DMS153 (cell line): ENCODE measurements around the gene TTC23.
"Not testable (repeated sequence)": the region's sequence is repeated elsewhere in the genome, so short reads cannot be mapped to it uniquely, and the experiment has no call there.

Experiments
- DNase-seq: peaks from one replicate; lab custom pipeline; 2025; lab: John Stamatoyannopoulos, UW

The TTC23 gene

DNA sequence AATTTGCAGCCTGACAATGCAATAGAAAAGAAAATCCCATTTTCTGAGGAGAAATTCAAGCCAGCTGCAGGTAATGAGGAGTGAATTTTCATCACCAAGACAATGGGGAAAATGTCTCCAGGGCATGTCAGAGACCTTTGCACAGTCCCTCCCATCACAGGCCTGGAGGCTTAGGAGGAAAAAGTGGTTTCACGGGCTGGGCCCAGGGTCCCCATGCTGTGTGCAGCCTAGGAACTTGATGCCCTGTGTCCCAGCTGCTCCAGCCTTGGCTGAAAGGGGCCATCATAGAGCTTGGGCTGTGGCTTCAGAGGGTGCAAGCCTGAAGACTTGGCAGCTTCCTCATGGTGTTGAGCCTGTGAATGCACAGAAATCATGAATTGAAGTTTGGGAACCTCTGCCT lies 57.2 kb downstream of the TTC23 start:
- not testable (repeated sequence) for DNase-seq

DNA sequence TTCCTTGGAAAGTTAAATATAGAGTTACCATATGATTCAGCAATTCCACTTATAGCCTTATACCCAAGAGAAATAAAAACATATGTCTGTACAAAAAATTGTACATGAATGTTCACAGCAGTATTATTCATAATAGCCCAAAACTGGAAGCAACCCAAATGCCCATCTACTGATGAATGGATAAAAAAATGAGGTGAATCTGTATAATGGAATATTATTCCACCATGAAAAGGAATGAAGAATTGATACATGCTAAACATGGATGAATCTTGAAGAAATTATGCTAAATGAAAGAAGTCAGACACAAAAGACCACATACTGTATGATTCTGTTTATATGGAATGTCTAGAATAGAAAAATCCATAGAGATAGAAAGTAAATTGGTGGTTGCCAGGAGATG lies 61.4 kb downstream of the TTC23 start:
- DNase-seq: no peak

DNA sequence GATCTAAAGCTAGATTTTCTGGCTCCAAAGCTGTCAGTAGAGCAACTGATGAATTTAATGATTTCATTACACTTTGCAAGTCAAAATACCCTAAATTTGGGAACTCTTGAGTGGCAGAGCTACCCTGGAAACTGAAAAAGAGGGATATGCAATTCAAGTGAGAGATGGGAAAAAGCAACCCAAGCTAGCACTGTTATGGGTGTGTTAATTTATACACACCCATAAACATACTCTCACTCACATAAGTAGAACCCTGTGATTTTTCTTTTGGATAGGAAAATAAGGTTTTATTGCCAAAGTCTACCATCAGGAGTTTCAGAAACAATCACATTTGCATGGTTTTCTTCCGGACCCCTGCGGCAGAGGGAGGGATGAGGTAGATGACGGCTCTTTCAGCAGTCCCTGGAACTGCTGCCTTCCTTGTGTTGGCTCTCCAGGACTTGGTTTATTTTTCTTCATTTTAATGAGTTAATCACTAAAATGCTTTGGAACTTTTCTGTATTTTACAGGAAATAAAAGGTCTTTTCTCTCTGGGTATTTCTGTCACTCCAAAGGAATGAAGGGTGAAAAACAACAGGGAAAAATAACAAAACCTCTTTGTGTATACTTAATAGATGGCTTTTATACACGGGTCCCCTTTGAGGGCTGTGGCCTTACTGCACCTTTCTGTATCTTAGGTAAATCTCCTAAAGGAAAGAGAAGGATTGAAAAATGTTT lies 63.8 kb downstream of the TTC23 start:
- DNase-seq: no peak

DNA sequence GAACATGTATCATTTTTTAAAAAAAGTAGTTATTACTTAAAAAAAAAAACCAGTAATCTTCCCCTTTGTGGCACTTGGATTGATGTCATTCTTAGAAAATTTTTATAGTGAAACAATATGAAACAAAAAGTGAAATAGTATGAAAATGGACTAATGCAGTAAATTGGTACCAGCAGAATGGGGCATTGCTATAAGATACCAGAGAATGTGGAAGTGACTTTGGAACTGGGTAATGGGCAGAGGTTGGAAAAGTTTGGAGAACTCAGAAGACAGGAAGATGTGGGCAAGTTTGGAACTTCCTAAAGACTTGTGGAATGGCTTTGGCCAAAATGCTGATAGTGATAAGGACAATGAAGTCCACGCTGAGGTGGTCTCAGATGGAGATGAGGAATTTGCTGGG lies 66.6 kb downstream of the TTC23 start:
- no peak for DNase-seq

DNA sequence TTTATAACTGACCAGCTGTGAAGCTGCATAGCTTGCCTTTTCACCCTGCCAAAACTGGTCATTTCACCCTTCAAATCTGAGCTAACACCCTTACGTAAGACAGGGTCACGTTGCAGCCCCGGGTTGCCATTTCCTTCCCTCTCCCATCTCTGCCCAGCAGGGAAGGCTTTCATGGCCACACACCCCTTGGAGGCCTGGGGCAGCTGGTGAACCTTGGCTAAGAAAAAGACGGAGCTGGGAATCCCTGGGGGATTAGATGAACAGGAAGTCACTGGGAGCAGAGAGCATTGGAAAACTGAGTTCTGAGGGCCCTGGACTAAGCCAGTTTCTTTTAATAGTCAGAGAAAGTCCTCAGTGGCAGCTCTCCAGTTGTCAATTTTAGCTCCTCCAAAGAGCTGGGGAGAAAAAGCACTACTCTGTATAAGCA lies 67.8 kb downstream of the TTC23 start:
- peak; percentile 5 for DNase-seq

DNA sequence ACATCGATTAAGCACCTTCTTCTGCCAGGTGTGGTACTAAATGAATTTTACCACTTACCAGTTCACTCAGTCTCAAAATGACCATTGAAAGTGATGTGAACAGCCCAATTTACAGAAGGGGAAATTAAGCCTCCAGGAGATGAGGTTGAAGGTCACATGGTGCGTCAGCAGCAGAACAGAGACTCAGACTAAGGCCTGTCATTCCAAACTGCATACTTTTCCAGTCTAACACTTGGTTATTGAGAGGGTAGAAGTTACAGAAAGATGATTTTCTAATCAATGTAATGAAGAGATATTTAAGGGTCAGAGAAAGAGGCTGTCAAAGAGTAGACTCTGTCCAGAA lies 68.4 kb downstream of the TTC23 start:
- no peak for DNase-seq

DNA sequence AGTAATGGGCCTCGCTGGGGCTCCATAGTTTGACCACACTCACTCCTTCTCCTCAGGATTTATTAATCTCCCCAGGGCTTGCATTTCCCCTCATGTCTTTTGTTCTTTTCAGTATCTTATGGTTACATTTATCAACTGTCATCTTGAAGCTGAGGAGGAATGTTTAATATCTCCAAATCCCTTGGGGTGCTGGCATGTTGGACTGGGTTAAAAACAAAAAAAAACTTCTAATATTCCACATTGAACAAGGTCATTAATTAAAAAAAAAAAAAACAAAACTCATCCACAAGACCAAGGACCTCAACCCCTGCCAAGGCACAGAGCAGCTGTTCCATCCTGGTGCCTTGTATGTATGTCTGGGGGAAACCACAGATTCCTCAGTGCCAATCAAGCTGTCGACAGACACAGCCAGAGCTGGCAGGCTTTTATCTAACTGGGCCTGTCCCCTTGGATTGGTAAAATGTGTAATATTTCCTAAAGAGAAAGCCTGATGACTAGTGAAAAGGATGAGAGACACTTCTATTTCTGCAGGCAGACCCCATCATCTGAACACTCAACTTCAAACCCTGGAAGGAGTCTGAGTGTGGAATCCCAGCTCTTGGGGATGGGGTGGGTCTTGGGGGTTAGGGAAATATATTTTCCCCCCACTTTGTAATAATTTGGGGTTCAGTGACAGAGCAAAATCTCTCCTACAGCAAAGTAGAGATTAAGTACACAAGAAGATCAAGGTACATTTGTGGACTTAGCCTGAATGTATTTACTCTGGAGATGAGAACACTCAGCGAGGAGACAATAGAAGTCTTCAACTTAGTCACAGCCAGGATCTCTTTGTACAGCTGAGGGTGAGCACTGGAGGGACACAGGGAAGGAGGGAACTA lies 69.1 kb downstream of the TTC23 start:
- no peak for DNase-seq

DNA sequence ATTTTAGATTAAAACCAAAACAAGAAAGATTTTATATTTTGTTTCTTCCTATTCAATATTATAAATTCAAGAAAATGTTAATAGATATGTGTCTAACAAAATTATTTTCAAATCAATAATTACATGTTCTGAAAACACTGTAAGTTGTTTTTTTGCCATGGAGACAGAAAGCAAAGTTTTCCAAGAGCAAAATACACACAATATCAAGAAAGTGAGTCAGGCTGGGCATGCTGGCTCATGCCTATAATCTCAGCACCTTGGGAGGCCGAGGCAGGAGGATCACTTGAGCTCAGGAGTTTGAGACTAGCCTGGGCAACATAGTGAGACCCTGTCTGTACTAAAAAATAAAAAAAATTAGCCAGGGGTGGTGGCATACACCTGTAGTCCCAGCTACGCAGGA lies 71.7 kb downstream of the TTC23 start:
- DNase-seq: no peak

DNA sequence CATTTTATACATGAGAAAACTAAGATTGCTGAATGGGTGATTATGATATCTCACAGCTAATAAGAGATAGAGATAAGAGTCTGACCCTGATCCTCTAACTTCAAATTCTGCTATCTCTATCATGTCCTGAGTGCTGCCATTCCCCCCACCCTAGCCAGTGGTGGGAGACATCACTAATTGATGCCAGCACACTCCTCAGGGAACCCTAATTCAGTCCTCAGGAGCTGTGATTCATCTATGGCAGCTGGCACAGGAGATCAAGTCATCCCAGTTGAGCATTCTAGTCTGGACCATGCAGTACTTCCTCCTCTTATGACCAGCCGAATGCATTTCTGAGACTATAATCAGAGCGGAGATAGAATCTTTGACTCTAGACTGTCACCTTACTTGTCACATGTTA lies 72.6 kb downstream of the TTC23 start:
- DNase-seq: no peak

DNA sequence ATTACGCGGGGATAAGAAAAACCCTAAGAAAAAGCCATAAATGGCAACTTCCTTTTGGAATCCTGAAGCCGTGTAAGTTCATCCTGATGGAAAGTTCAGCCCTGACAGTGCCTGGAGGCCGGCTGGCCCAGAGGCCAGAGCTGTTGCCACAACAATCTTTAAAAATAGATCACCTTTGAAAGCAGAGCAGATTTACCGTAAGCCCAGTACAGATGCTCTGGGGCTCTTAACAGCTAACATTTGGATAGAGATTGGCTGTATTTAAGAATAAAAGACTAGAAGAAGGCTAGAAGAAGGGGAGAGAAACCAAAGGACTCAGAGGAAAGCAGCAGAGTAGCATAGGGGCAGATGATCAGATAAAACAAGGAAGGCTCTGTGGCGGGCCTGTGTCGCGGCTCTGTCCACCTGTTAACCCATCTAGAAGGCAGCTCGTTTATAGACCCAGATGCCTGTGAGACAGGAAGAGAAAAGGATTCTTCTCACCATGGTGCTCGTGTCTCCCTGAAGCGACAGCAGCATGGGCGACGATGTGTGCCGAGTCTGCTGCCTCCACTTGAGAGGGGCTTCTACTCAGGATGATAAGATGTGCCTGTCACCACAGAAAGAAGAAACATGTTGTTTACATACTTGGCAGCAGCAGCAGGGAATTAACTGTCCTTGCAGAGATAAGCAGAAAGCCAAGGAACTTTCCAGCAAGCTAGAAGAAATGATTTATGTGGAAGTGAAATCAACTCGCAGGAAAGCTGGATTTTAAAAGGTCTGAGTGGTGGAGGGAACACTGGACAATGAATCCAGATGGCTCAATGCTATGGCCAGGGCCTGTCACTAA lies 74.6 kb downstream of the TTC23 start:
- DNase-seq: no peak

DNA sequence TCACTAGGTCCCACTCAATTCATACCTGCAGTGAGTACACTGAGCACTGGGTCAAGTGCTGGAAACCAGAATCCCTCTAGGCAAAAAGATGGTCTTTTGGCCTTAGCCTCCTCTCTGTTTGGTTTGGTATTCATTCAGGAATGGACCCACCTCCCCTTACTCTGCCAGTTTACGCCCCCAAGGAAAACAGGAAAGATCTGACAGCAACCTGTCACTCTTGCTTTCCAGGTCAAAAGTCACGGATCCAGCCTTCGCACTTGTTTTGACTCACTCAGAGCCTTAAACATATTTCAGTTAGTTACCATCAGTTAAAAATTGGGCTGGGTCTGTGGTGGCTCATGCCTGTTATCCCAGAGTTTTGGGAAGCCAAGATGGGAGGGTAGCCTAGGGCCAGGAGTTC lies 76.4 kb downstream of the TTC23 start:
- DNase-seq: no peak

DNA sequence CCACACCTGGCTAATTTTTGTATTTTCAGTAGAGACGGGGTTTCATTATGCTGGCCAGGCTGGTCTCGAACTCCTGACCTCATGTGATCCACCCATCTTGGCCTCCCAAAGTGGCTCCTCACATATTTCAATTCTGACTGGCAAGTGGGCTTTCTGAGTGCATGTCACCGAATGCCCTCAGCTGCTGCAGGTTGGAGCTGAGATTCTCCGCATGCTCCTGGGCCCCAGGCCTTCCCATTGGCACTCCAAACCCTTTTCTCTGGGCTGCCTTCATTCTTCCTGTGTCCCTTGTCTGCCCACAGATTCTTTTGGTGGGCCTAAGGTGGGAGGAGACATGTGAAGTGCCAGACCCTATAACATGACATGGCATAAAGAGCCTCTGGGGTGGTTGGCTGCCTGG lies 77.2 kb downstream of the TTC23 start:
- DNase-seq: no peak

DNA sequence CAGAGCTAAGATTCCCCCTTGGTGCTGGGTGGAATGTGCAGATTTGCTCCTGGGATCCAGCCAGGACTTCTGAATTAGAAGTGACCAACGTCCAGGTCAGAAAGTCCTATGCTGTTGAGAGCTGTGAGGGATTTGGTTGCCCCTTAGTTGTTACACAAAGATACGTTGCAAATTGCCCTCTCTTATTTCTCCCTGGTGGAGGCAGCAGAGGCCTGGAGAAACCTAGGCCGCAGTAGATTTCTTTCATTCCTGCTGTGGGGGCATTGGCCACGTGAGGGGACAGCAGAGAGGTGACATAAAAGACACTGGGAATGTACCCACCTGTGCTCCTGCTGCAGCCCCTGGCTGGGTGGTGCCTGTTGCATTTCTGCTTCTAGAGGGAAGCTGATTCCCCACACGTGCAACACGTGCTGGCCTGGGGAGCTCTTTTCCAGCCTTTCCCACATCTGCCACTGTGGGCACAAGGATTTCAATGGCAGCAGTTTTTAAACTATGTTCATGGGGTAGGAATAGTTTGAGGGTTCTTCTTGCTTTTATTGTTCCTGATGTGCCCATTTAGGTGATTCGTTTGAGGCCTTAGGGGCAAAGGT lies 78.8 kb downstream of the TTC23 start:
- DNase-seq: no peak

DNA sequence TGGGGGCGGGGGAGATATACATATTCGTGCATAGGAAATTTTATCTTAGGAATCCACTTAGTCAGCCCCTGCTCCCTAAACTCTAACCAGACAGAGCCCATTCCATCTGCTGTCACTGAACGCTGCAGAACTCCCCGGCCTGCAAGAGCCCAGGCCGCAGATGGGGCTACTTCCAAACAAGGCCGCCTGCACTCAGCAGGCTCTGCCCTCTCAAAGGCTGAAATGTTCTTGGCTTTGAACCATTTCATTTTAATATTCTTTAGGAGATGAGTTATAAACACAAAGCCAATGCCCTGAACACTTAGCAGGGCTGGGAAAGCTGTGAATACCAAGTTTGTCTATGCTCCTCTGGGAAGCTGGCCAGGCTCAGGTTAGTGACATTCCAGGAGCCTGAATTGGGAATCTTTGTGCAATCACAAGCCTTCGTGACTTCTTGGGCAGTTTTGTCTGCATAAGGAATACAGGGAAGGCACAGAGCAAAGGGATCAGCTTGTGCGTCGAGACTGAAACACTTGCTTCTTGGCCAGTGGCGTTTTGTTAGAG lies 79.5 kb downstream of the TTC23 start:
- DNase-seq: no peak

DNA sequence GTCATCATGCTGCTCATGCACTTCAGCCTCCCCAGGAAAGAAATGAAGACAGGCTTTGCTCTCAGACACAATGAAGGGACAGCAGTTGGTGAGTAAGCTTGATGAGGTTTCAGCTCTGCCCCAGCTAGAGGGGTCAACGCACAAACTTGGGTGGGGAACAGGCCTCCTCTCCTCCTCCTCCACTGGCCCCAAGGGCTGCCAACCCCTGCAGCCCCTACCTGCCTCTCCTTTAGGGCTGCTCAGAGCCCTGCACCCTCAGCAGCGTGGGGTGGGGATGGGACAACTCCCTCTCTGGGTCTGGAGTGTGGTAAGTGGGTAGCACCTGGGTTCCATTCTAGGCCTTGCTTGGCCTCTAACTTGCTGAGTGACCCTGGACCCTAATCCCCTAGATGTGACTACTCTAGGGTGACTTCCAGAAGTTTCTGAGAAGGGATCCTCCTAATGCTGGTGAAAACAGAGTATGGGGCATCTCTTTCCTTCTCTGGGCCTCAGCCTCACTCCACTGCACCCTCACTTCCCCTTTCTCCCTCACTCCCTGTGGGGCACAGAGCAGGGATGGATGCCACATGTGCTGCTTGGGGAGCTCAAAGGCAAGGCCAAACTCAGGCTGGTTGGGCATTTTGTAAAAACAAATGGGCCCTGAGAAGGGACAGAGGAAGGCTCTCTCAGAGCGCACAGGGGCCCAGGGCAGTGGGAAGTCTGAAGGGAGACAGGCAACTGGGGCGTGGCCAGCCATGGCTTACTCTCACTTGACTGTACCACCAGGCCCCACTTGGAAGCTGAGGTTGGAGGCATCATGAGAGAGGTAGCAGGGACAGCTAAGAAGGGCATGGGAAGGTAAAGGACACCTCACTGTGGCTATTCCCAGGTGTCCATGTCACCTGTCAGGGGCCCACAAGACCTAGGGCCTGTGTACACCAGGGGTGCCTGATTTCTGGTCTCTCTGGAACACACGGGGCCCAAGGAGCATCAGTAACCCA lies 80.5 kb downstream of the TTC23 start:
- no peak for DNase-seq

DNA sequence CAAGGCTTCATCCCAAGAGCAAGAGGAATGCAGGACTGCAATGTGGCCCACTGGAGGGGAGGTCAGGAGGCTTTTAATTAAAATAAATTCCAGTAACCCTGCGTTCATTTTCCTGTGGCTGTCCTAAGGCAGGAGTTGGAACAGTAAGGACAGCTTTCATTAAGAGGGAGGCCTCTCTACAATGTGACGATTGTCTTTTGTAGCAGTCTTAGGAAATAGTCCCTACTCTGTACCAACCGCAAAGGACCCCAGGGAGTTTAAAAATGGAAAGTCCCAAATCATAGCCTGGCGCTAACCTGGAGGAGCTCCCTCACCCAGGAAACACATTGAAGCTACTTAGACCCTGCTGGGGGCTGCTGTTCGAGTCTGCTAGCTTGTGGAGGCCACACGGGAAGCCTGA lies 81.7 kb downstream of the TTC23 start:
- DNase-seq: no peak

DNA sequence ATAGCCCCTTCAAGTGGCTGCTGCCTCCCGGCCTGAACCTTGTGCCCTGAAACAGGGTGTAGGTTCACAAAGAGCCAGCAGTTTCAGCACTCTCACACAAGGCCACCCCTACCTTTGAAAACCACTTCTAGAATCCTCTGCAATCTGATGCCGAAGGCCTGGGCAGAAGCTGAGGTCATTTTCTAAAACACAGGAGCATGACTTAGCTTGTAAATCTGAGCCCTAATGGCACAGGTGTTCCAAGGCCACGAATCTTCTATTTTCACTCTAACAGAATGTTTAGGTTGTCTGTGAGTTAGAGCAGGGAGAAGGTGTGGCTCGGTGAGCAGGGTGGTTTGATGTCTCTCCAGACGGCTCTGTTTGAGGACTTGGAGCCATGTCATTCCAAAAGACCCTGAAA lies 82.2 kb downstream of the TTC23 start:
- no peak for DNase-seq

DNA sequence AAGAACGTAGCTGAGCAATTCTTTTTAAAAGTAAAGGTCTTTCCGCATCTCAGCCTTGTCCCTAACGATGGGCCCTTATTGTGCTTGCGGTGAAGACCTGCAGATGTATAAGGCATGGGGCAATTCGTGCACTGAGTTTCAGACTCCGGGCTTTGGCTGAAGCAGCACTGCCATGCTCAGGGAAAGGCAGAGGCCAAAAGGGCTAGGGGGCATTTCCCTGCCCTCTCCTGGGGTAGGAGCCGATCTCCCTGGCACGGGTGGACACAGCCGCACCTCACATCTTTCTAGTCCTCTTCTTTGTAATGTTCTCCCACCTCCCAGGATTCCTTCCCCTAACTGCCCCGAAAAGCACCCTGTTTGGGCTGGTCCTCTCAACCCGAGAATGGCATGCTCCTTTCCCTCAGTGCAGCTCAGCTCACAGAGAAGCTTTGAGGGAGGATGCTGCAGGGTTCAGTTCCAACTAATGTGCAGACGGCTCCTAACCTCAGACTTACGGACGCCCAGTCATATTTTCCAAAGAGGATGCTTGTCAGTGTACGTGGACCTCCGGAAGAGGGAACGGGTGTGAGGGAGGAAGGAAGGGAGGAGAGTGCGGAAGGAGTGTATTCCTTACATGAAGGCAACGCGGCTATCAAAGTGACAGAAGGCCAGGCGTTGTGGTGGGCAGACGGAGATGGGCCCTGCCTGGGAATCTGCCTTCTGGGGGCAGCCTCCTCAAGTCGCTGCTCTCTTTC lies 83.3 kb downstream of the TTC23 start:
- DNase-seq: no peak

DNA sequence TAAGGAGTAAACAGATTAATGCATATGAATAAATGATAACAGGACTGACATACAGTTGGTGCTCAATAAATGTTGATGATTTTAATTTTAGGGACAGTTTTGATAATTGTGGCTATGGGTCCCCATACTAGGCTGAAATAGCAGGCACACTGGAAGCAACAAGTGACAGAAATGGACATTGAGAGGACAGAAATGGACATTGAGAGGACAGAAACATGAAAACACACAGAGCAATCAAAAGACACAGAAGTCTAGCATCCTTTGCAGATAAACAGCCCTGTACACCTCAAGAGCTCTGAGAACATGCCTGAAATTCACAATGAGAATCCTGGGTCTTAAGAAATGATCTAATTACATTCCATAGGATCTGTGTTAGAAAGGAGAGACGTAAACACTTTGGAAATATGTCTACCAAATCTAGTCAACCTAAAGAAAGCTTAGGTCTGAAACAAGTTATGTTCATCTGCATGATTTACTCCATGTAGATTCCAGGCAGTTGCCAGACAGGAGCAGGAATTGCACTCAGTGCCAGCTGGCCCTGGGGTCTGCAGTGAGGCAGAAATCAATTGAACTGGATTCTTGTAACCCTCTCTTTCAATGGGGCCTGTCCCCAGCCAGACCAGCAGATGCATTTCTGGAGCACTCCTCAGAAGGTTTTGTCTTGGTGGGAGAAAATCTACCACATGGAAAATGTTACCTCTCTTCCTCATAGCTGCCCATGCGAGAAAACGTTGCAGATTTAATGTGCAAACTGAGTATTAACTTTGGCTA lies 84.2 kb downstream of the TTC23 start:
- no peak for DNase-seq
